Panc1 (cell line): ENCODE results near the gene IST1.

Experiments used
- CTCF ChIP-seq: fragments of 450-650 bp; IDR thresholded peaks from 2 replicates; pipeline ENCODE4 v1.5.1; 2017; ENCODE audit warnings: mild to moderate bottlenecking
- POLR2AphosphoS5 ChIP-seq: IDR thresholded peaks from 2 replicates; pipeline ENCODE4 v1.6.1; 2012; ENCODE audit warnings: mild to moderate bottlenecking, low read depth, low read length, moderate library complexity
- SIN3A ChIP-seq: IDR thresholded peaks from 2 replicates; pipeline ENCODE4 v1.6.1; 2012; ENCODE audit warnings: low read depth, mild to moderate bottlenecking, low read length, moderate library complexity, borderline replicate concordance; ENCODE audit not compliant: insufficient read depth
- TCF7L2 ChIP-seq: IDR thresholded peaks from 2 replicates; pipeline ENCODE4 v1.6.1; 2011; ENCODE audit warnings: mild to moderate bottlenecking, low read depth, low read length, inconsistent platforms
- TF ChIP-seq, protein P1 (sequence below), 2 experiments: IDR thresholded peaks; 2 replicates each; pipeline ENCODE4 v1.6.1; 2011 to 2012; ENCODE audit warnings: low read depth in 2 of 2, control low read depth in 1 of 2, low read length in 1 of 2, mild to moderate bottlenecking in 1 of 2, moderate library complexity in 1 of 2; ENCODE audit not compliant: insufficient read depth in 1 of 2

DNA sequence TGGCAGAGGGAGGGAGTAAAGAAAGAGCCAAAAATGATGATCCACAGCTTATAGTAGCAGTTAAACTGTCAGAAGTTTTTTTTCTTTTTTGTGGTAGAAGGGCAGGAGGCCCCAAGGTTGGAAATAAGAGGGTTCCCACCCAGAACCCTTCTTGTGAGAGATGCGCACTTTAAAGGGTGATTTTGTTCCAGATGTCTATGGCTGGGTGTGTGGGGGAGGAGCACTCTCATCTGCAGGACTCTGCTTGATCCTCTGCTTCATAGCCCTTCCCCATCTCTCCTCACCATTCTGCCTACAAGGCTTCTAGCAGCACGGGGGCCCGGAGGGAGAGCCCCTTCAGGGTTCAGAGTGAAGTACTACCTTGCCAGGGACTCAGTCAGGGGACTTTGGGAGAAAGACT is 43.2 kb upstream of the IST1 start:
- TF ChIP-seq CTCF (no peak), POLR2AphosphoS5 (no peak), SIN3A (no peak), TCF7L2 (no peak)
- TF ChIP-seq, protein P1, sequence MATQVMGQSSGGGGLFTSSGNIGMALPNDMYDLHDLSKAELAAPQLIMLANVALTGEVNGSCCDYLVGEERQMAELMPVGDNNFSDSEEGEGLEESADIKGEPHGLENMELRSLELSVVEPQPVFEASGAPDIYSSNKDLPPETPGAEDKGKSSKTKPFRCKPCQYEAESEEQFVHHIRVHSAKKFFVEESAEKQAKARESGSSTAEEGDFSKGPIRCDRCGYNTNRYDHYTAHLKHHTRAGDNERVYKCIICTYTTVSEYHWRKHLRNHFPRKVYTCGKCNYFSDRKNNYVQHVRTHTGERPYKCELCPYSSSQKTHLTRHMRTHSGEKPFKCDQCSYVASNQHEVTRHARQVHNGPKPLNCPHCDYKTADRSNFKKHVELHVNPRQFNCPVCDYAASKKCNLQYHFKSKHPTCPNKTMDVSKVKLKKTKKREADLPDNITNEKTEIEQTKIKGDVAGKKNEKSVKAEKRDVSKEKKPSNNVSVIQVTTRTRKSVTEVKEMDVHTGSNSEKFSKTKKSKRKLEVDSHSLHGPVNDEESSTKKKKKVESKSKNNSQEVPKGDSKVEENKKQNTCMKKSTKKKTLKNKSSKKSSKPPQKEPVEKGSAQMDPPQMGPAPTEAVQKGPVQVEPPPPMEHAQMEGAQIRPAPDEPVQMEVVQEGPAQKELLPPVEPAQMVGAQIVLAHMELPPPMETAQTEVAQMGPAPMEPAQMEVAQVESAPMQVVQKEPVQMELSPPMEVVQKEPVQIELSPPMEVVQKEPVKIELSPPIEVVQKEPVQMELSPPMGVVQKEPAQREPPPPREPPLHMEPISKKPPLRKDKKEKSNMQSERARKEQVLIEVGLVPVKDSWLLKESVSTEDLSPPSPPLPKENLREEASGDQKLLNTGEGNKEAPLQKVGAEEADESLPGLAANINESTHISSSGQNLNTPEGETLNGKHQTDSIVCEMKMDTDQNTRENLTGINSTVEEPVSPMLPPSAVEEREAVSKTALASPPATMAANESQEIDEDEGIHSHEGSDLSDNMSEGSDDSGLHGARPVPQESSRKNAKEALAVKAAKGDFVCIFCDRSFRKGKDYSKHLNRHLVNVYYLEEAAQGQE (IDR thresholded peaks at IDR 0.05; ENCODE audit: insufficient read depth in 1 of 2, low read depth in 2 of 2, low read length in 1 of 2) = no peak
